K562 (cell line): ENCODE data around the gene MIB2. TPM values are rescaled to one million over a fixed set of nuclear protein-coding genes. Genes with fewer than 3 reads are reported as not detected.
A peak's percentile ranks its signal among the peaks of the same experiment; 100 is the strongest.

ENCODE experiments used
- ATAC-seq: fragments of 200-7000 bp; cut with Tn5 transposase; 3 replicates; pipeline ENCODE4 v1.9.1; 2020; ENCODE audit warnings: moderate library complexity
- BruUV-seq: library from RNA; stranded (reverse); fragments of 400-500 nt; replicated peaks from 2 replicates; lab custom pipeline; 2021; lab: Mats Ljungman, UMichigan
- CTCF ChIA-PET: fragments of 300-600 bp; formaldehyde crosslinking; extraction: SDS; loops from one replicate; lab custom pipeline; 2021; ENCODE audit warnings: low intra/inter-chr PET ratio; lab: Yijun Ruan, JAX
- POLR2A ChIA-PET: fragments of 300-600, 350-650 bp; sonication (Branson Sonifier 250); formaldehyde crosslinking; extraction: SDS; loops from one replicate; lab custom pipeline; 2021; ENCODE audit warnings: antibody characterized with exemption, inconsistent platforms; lab: Yijun Ruan, JAX
- DNase-seq, 4 experiments: peaks; one replicate each; pipeline versions ENCODE4 v3.0.0 to v3.0.0-alpha.2; 2011 to 2018; ENCODE audit warnings: low spot score in 3 of 4, mixed read lengths in 3 of 4; ENCODE audit errors: extremely low read depth in 1 of 4
- FAIRE-seq: peaks from 2 replicates; lab custom pipeline; 2011; peaks lifted over from hg19 to GRCh38; lab: Jason Lieb, UNC
- H2AFZ ChIP-seq: 2 replicates; pipeline ENCODE4 v1.6.0; 2011; ENCODE audit warnings: low read depth, low read length, control low read depth, inconsistent platforms
- H3K27ac ChIP-seq: fragments of 200-600 bp; 3 replicates; pipeline ENCODE4 v1.8.0; 2011; ENCODE audit warnings: low read depth, mild to moderate bottlenecking, control low read depth, inconsistent platforms, low read length, moderate library complexity, mixed read lengths; ENCODE audit errors: extremely low read depth
- H3K27me3 ChIP-seq, 2 experiments: fragments of 300-600 bp in 1 of 2; 2 replicates in 1 of 2; 3 replicates in 1 of 2; pipeline versions ENCODE4 v1.6.0 to v1.8.0; 2011; ENCODE audit warnings: inconsistent platforms in 2 of 2, low read length in 2 of 2, mild to moderate bottlenecking in 1 of 2, mixed read lengths in 1 of 2, moderate library complexity in 1 of 2; ENCODE audit not compliant: control insufficient read depth in 2 of 2, insufficient read depth in 2 of 2
- H3K36me3 ChIP-seq: fragments of 300-600 bp; 3 replicates; pipeline ENCODE4 v1.8.0; 2011; ENCODE audit warnings: mild to moderate bottlenecking, low read length, inconsistent platforms; ENCODE audit not compliant: control insufficient read depth, insufficient read depth
- H3K4me1 ChIP-seq, 2 experiments: fragments of 200-600 bp in 1 of 2; replicated peaks in 1 of 2; 2 replicates in 1 of 2; 3 replicates in 1 of 2; pipeline versions ENCODE4 v1.5.1 to v1.8.0; 2011; ENCODE audit warnings: inconsistent platforms in 2 of 2, low read length in 2 of 2, mild to moderate bottlenecking in 1 of 2, mixed read lengths in 1 of 2, moderate library complexity in 1 of 2; ENCODE audit not compliant: control insufficient read depth in 2 of 2, insufficient read depth in 2 of 2
- H3K4me2 ChIP-seq: 2 replicates; pipeline ENCODE4 v1.6.1; 2011; ENCODE audit warnings: low read length, control low read depth, inconsistent platforms, mixed read lengths; ENCODE audit not compliant: insufficient read depth
- H3K4me3 ChIP-seq: fragments of 200-600 bp; sonication (generic), shearing (Covaris generic); 2 replicates; pipeline ENCODE4 v1.5.1; 2016; ENCODE audit warnings: control low read depth, inconsistent platforms
- H3K79me2 ChIP-seq: fragments of 200-600 bp; 3 replicates; pipeline ENCODE4 v1.8.0; 2011; ENCODE audit warnings: low read length, inconsistent platforms; ENCODE audit not compliant: control insufficient read depth, insufficient read depth
- H3K9ac ChIP-seq, 2 experiments: 2 replicates each; pipeline versions ENCODE4 v1.6.0 to v1.6.1; 2011; ENCODE audit warnings: low read depth in 2 of 2, low read length in 2 of 2, control low read depth in 1 of 2, inconsistent platforms in 1 of 2, mild to moderate bottlenecking in 1 of 2, mixed read lengths in 1 of 2; ENCODE audit not compliant: insufficient read depth in 1 of 2
- H3K9me1 ChIP-seq: one replicate; pipeline ENCODE4 v1.6.0; 2011; ENCODE audit warnings: inconsistent platforms, mild to moderate bottlenecking, low read length, moderate library complexity; ENCODE audit not compliant: control insufficient read depth, insufficient read depth
- H3K9me3 ChIP-seq: replicated peaks from 2 replicates; pipeline ENCODE4 v1.5.1; 2011; ENCODE audit warnings: low read depth, low read length, inconsistent platforms; ENCODE audit not compliant: control insufficient read depth, insufficient read depth
- H4K20me1 ChIP-seq: replicated peaks from 2 replicates; pipeline ENCODE4 v1.6.1; 2011; ENCODE audit warnings: low read length, inconsistent platforms, mixed read lengths; ENCODE audit not compliant: control insufficient read depth, insufficient read depth
- ASH1L ChIP-seq: fragments of 450-650 bp; IDR thresholded peaks from 2 replicates; pipeline ENCODE4 v1.6.1; 2018; ENCODE audit warnings: borderline replicate concordance, mild to moderate bottlenecking, low read depth; ENCODE audit not compliant: partially characterized antibody
- CAMTA2 ChIP-seq: fragments of 250-450 bp; sonication (Bioruptor Pico); conservative IDR thresholded peaks from 2 replicates; pipeline ENCODE4 v1.5.1; 2022
- CREM ChIP-seq: IDR thresholded peaks from 2 replicates; pipeline ENCODE4 v1.6.1; 2014; ENCODE audit warnings: antibody characterized with exemption, low read depth
- EP300 ChIP-seq: IDR thresholded peaks from 2 replicates; pipeline ENCODE4 v1.6.1; 2012; ENCODE audit warnings: low read length, improper control_type of control experiment
- ETS1 ChIP-seq: conservative IDR thresholded peaks from 2 replicates; pipeline ENCODE4 v1.6.1; 2011; ENCODE audit warnings: low read depth, mild to moderate bottlenecking, low read length; ENCODE audit not compliant: control insufficient read depth
- PKNOX1 ChIP-seq: fragments of 450-650 bp; IDR thresholded peaks from 2 replicates; pipeline ENCODE4 v1.6.1; 2016
- RBFOX2 ChIP-seq: fragments of 200-400 bp; formaldehyde crosslinking; IDR thresholded peaks from 2 replicates; pipeline ENCODE4 v1.6.1; 2017; ENCODE audit warnings: low read depth, mild to moderate bottlenecking, low read length, moderate library complexity
- RHOXF2B ChIP-seq: fragments of 250-450 bp; sonication (Bioruptor Pico); conservative IDR thresholded peaks from 2 replicates; pipeline ENCODE4 v1.5.1; 2021
- SMARCB1 ChIP-seq: IDR thresholded peaks from 2 replicates; pipeline ENCODE4 v1.6.1; 2011; ENCODE audit warnings: improper control_type of control experiment, low read depth; ENCODE audit not compliant: insufficient read length
- VEZF1 ChIP-seq: fragments of 200-800 bp; sonication (Bioruptor generic); IDR thresholded peaks from 2 replicates; pipeline ENCODE4 v1.6.1; 2017; ENCODE audit warnings: missing genetic modification characterization, missing compliant biosample characterization
- ZBTB8A ChIP-seq: fragments of 450-650 bp; IDR thresholded peaks from 2 replicates; pipeline ENCODE4 v1.6.1; 2018; ENCODE audit warnings: mild to moderate bottlenecking, moderate library complexity; ENCODE audit not compliant: partially characterized antibody
- ZFPM2 ChIP-seq: fragments of 250-450 bp; sonication (Bioruptor Pico); IDR thresholded peaks from 2 replicates; pipeline ENCODE4 v1.5.1; 2022; ENCODE audit warnings: mild to moderate bottlenecking
- ZNF124 ChIP-seq: sonication (generic); formaldehyde crosslinking; IDR thresholded peaks from 2 replicates; pipeline ENCODE4 v1.8.1; 2022; ENCODE audit warnings: missing genetic modification reagents
- ZNF282 ChIP-seq: sonication (generic); formaldehyde crosslinking; IDR thresholded peaks from 2 replicates; pipeline ENCODE4 v1.8.1; 2023; ENCODE audit warnings: missing genetic modification reagents
- ZNF518B ChIP-seq: fragments of 250-450 bp; sonication (Bioruptor Pico); IDR thresholded peaks from 2 replicates; pipeline ENCODE4 v1.5.0; 2021; ENCODE audit warnings: mild to moderate bottlenecking, moderate library complexity
- WGBS: fragments of 100-300 bp; shearing (Covaris generic); methylation state at CpG from one replicate; pipeline ENCODE4 v1.1.6; 2016; ENCODE audit warnings: low coverage, mixed read lengths; ENCODE audit not compliant: insufficient coverage; ENCODE audit errors: missing lambda C conversion rate; 5-methylcytosine and 5-hydroxymethylcytosine counted together
- in situ Hi-C: fragments of 300-500 bp; cut with MboI; formaldehyde crosslinking; loops from 4 replicates; pipeline ENCODE4 v1.15.0; 2018; ENCODE audit warnings: inconsistent platforms, mixed read lengths
- intact Hi-C: fragments of 100-400 bp; cut with micrococcal nuclease; formaldehyde crosslinking; loops from 2 replicates; pipeline ENCODE4 v1.14.2; 2022
- polyA plus RNA-seq, 8 experiments: library from polyadenylated mRNA; depleted of rRNA in 4 of 8; stranded (reverse) in 5 of 8; unstranded in 3 of 8; fragments of >200 nt; fragmentation: Nextera tagmentation in 2 of 8; fragmentation: Illumina TruSeq in 1 of 8; extraction: Ambion mirVana in 2 of 8; extraction: Trizol in 1 of 8; gene quantifications; 2 replicates each; pipeline versions ENCODE4 v1.2.1 to v1.2.3, GENCODE V29; 2011 to 2014; ENCODE audit warnings: inconsistent platforms in 1 of 8, missing spikeins in 1 of 8
- total RNA-seq, 7 experiments: library from RNA; depleted of rRNA in 6 of 7; stranded (reverse); fragments of >200 nt in 6 of 7; fragmentation: Illumina TruSeq in 2 of 7; extraction: Trizol in 2 of 7; gene quantifications; 2 replicates each; pipeline versions ENCODE4 v1.2.1 to v1.2.3, GENCODE V29; 2011 to 2021; ENCODE audit warnings: low replicate concordance in 1 of 7

MIB2 gene
- total and polyA plus RNA-seq, 9 of the 15 experiments (the other 6 are each of a cell fraction or from before 2014, with no cell fraction given), result 0.04 to 17.0 (median 4.9) TPM; not detected in 1

- Histone ChIP-seq H3K9ac (peak overlapping the region in 1 of 2 experiments; percentile 59; a peak in 1 of 4 replicates), H3K4me2 (no peak overlapping the region; the same call in 1 of the 2 replicates), H3K27ac (no peak overlapping the region), H3K79me2 (peaks cover 29% of the 10 kb centered on the region), H3K9me3 (no peaks in the 10 kb centered on the region), H3K9me1 (no peaks in the 10 kb centered on the region), H3K4me1 (peaks cover 15 to 35% of the 10 kb centered on the region in 2 experiments; a peak in 4 of 5 replicates), H3K27me3 (peaks cover 0 to 18% of the 10 kb centered on the region in 2 experiments; a peak in 3 of 5 replicates), H3K4me3 (no peak overlapping the region), H4K20me1 (no peaks in the 10 kb centered on the region), H3K36me3 (peaks cover 7% of the 10 kb centered on the region; the same call in 2 of the 3 replicates), H2AFZ (peak overlapping the region; percentile 49)
- in situ Hi-C loops, result no loop called here
- no peak for FAIRE-seq
- intact Hi-C loops, result no loop called here
- BruUV-seq, result no TSS peak
- no peak for ATAC-seq
- 33% methylated on average over 10 of the region's 10 CpGs for WGBS
- POLR2A ChIA-PET, result interaction anchor here (0.8 to 3.4 kb wide), 9 partner anchors 9 to 327 kb away, joined by 3 to 21 read pairs (median 5); partner anchors contain the start of gene MIB2
- CTCF ChIA-PET, result no interaction called here
- no peak for DNase-seq
- 0 out of 2 replicates have a peak, but pooled peaks have one; percentile 36 for TF ChIP-seq ZNF282
- no peak for TF ChIP-seq ZBTB8A
- TF ChIP-seq SMARCB1, result no peak
- no peak for TF ChIP-seq VEZF1 (CRISPR knock-in tag)
- no peak for TF ChIP-seq ZFPM2 (CRISPR knock-in tag)
- TF ChIP-seq ZNF518B, result no peak
- TF ChIP-seq ETS1, result no peak
- TF ChIP-seq ZNF124 (CRISPR knock-in tag), result no peak
- TF ChIP-seq PKNOX1, result peak; percentile 86
- no peak for TF ChIP-seq EP300
- no peak for TF ChIP-seq CAMTA2
- no peak for TF ChIP-seq RHOXF2B
- TF ChIP-seq RBFOX2, result 0 out of 2 replicates have a peak, but pooled peaks have one; percentile 20
- TF ChIP-seq ASH1L, result no peak
- no peak for TF ChIP-seq CREM
Measured at GRCh38 chr1:1577367-1578011, 37.8 kb upstream of the MIB2 start.
